ENCODE data around the gene STOX2.

- TF ChIP-seq, protein P1, sequence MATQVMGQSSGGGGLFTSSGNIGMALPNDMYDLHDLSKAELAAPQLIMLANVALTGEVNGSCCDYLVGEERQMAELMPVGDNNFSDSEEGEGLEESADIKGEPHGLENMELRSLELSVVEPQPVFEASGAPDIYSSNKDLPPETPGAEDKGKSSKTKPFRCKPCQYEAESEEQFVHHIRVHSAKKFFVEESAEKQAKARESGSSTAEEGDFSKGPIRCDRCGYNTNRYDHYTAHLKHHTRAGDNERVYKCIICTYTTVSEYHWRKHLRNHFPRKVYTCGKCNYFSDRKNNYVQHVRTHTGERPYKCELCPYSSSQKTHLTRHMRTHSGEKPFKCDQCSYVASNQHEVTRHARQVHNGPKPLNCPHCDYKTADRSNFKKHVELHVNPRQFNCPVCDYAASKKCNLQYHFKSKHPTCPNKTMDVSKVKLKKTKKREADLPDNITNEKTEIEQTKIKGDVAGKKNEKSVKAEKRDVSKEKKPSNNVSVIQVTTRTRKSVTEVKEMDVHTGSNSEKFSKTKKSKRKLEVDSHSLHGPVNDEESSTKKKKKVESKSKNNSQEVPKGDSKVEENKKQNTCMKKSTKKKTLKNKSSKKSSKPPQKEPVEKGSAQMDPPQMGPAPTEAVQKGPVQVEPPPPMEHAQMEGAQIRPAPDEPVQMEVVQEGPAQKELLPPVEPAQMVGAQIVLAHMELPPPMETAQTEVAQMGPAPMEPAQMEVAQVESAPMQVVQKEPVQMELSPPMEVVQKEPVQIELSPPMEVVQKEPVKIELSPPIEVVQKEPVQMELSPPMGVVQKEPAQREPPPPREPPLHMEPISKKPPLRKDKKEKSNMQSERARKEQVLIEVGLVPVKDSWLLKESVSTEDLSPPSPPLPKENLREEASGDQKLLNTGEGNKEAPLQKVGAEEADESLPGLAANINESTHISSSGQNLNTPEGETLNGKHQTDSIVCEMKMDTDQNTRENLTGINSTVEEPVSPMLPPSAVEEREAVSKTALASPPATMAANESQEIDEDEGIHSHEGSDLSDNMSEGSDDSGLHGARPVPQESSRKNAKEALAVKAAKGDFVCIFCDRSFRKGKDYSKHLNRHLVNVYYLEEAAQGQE (IDR thresholded peaks at IDR 0.05; ENCODE audit: insufficient read depth in 1 of 2, low read depth in 2 of 2, low read length in 2 of 2) = no peak
- TF ChIP-seq POLR2AphosphoS5 (IDR thresholded peaks at IDR 0.05; ENCODE audit: low read depth, low read length) (no peak), TAF1 (IDR thresholded peaks at IDR 0.05; ENCODE audit: borderline replicate concordance, insufficient read depth, low read length) (no peak), SIN3A (IDR thresholded peaks at IDR 0.05; ENCODE audit: borderline replicate concordance, insufficient read depth, low read length) (no peak), FOXP2 (optimal IDR thresholded peaks at IDR 0.05; ENCODE audit: borderline replicate concordance, extremely low read depth, extremely low read length, insufficient read depth) (no peak)
Measured at GRCh38 chr4:183961795-183962194, 56.7 kb downstream of the STOX2 start.
